AG09309 (cell line): Measurements from ENCODE around the gene GALNT11.

Experiments used
- DNase-seq: peaks from one replicate; pipeline ENCODE4 v3.0.0-alpha.2; 2010; ENCODE audit warnings: low read depth
- H3K4me3 ChIP-seq: 2 replicates; pipeline ENCODE4 v1.5.1; 2011; ENCODE audit warnings: mild to moderate bottlenecking, low read depth, low read length, moderate library complexity; ENCODE audit not compliant: control insufficient read depth
- TF ChIP-seq, protein P1 (sequence below): IDR thresholded peaks from 2 replicates; pipeline ENCODE4 v1.5.1; 2011; ENCODE audit warnings: mild to moderate bottlenecking, low read depth, low read length, inconsistent platforms; ENCODE audit not compliant: insufficient read depth, control insufficient read depth; ENCODE audit errors: missing control alignments

Gene GALNT11

DNA sequence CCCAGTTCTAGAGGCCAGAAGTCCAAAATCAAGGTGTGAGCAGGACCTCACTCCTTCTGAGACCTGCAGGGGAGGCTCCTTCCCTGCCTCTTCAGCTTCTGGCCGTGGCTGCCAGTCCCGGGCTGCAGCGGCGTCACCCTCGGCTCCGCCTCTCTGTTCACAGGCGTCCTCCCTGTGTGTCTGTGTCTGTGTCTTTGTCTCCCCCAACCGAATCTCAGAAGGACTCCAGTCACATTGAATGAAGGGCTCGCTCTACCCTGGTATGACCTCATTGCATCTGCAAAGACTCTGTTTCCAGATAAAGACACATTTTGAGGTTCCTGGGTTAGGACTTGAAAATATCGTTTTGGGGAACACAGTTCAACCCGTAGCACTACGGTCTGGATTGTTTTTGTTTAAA, 33.1 kb upstream of the GALNT11 start:
- no peak for DNase-seq
- H3K4me3 ChIP-seq: no peak overlapping the region
- TF ChIP-seq, protein P1, sequence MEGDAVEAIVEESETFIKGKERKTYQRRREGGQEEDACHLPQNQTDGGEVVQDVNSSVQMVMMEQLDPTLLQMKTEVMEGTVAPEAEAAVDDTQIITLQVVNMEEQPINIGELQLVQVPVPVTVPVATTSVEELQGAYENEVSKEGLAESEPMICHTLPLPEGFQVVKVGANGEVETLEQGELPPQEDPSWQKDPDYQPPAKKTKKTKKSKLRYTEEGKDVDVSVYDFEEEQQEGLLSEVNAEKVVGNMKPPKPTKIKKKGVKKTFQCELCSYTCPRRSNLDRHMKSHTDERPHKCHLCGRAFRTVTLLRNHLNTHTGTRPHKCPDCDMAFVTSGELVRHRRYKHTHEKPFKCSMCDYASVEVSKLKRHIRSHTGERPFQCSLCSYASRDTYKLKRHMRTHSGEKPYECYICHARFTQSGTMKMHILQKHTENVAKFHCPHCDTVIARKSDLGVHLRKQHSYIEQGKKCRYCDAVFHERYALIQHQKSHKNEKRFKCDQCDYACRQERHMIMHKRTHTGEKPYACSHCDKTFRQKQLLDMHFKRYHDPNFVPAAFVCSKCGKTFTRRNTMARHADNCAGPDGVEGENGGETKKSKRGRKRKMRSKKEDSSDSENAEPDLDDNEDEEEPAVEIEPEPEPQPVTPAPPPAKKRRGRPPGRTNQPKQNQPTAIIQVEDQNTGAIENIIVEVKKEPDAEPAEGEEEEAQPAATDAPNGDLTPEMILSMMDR: peak; percentile 11

DNA sequence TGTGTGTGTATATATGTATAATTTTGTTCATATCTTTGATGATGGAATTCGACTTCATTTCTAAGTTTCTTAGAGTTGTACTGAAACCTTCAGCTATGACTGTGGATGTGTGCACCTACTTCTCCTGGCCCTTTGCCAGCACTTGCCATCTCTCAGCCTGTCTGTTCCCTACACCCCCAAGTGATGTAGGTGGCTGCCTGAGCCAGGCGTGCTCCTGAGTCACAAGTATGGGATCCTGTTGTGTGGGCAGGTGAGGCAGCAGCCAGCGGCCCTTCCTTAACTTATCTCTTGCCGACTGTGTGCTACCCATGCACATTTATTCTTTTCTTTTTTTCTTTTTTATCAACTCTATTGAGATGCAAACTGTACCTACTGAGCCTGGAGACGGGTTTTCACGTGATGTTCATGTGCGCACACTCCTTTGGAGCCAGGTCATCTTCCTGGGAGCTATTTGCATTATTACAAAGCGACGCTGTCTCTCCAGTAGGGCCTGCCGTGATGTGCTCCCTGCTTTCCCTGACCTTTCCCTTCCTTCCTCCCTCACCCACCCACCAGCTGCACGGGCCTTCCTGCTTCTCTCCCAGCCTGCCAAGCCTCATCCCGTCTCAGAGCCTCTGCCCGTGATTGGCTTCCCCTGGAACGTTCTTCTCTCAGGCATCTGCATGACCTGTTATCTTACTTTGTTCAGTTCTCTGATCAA, 31.3 kb upstream of the GALNT11 start:
- no peak for DNase-seq
- TF ChIP-seq, protein P1: no peak
- H3K4me3 ChIP-seq: no peak overlapping the region

DNA sequence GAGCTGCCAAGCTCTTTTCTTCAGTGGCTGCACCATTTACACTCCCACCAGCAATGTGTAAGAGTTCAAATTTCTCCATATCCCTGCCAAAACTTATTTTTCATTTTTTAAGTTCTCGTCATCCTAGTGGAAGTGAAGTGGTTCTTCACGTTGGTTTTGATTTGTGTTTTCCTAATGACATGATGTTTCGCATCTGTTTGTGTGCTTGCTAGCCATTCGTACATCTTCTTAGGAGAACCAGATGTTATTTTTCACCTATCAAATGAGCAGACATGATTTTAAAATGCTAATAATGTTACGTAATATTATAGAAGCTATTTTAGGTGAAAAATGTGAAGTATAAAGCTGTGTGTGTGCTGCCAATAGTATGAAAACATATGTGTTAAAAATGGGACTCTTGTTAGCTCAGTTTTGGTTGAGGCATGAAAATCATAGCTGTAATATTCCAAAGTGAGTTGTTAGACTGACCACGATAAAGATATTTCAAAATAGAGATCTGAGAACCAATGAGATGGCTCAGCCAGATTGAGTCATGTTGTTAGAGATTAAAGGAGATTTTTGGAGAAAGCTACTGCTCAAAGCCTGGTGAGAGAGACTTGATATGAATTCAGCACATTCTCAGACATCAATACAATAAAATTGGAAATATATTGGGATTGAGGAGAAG, 25.9 kb upstream of the GALNT11 start:
- TF ChIP-seq, protein P1: no peak
- peak; percentile 13 for DNase-seq

DNA sequence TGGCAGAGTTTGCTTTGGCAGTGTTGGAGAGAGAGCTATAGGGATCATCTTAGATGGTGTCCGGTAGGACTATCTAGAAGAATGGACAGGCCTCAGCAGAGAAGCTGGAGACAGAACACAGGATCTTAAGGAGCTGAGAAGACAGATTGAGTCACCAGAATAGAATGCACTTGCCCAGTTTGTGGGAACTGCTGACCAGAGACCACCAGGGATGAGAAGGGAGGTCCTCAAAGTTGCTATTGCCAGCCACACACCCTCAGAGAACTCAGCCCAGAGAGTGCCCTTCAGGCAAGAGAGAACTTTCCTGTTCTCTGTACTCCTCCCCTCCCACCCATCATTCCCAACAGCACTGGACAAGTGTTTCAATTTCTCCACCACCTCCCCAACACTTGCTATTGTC, 25.3 kb upstream of the GALNT11 start:
- TF ChIP-seq, protein P1: no peak
- no peak for DNase-seq
- H3K4me3 ChIP-seq: no peak overlapping the region

More for the DNA sequence above, 25.9 kb upstream of the GALNT11 start:
- no peak overlapping the region for H3K4me3 ChIP-seq

DNA sequence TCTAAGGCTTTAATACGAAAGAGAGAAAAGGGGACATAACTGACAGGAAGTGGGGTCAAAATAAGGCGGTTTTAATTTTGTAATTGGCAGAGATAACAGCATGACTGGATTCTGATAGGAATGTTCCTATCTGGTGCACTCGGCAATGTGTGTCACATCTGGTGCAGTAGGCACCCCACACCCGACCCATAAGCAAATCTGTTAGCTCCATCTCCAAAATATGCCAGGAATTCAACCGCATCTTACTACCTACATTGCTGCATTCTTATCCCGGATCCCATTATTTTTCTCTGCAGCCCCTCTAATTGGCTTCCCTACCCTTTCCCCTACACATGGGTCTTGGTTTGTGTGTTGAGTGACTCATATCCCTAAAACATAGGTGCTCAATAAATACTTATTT, 19.1 kb upstream of the GALNT11 start:
- no peak for DNase-seq
- no peak overlapping the region for H3K4me3 ChIP-seq
- TF ChIP-seq, protein P1: no peak

DNA sequence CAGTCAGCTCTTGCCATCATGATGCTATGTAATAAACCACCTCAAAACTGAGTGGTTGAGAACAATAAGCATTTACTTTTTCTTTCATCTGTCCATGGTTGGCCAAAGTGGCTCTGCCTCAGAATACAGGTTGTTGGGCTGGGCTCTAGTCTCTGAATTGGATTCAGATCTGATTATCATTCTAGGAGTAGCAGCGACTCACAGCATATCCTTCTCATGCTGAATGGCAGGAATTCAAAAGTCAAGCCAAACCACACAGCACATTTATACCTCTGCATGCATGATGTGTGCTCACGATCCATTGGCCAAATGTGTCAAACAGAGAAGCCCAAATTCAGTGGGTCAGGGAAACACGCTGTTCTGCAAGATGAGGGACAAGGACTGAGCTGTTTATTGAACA, 13.6 kb upstream of the GALNT11 start:
- DNase-seq: no peak
- TF ChIP-seq, protein P1: no peak
- no peak overlapping the region for H3K4me3 ChIP-seq
